ENCODE results near the gene DNAJC8. TPM values are rescaled to one million over a fixed set of nuclear protein-coding genes. Genes with fewer than 3 reads are reported as not detected.

The DNAJC8 gene
- 26.1 and 46.2 TPM in 2 replicates for total RNA-seq (ENCODE audit: low replicate concordance)

GRCh38 chr1:28232558-28233263, at the start of gene DNAJC8:
TSS of gene DNAJC8 (minus strand) at chr1:28233029. CDS start at chr1:28232998, 31 bp downstream.

GRCh38 chr1:28259252-28259933, 26.6 kb upstream of the DNAJC8 start, which contains the start of gene SESN2:
TSS of gene SESN2 (plus strand) at chr1:28259518. CDS start at chr1:28259848, 330 bp downstream.

GRCh38 chr1:28235755-28236655, 3.2 kb upstream of the DNAJC8 start, which contains the start of gene ATP5IF1:
TSS of gene ATP5IF1 (plus strand) at chr1:28236124. CDS start at chr1:28236184, 60 bp downstream.

GRCh38 chr1:28176492-28177470, 56.0 kb downstream of the DNAJC8 start, which contains the start of gene PTAFR:
TSS of gene PTAFR (minus strand) at chr1:28176690. CDS start at chr1:28151021, 25,669 bp downstream.

Other genes with a start within 250 kb of the DNAJC8 start
- 7.0 and 7.4 TPM in 2 replicates for gene EYA3, start 144.4 kb downstream of the DNAJC8 start, total RNA-seq (ENCODE audit: low replicate concordance)
- 0.12 TPM in 1 of 2 replicates, not detected in the other for gene PTAFR, start 56.3 kb downstream of the DNAJC8 start, total RNA-seq (ENCODE audit: low replicate concordance)
- 199 and 292 TPM in 2 replicates for gene ATP5IF1, start 3.1 kb upstream of the DNAJC8 start, total RNA-seq (ENCODE audit: low replicate concordance)
- 12.8 and 18.4 TPM in 2 replicates for gene SESN2, start 26.5 kb upstream of the DNAJC8 start, total RNA-seq (ENCODE audit: low replicate concordance)
- 20.2 and 40.0 TPM in 2 replicates for gene MED18, start 96.0 kb upstream of the DNAJC8 start, total RNA-seq (ENCODE audit: low replicate concordance)
- gene PHACTR4, start 136.7 kb upstream of the DNAJC8 start, total RNA-seq (ENCODE audit: low replicate concordance): 1.9 and 4.3 TPM in 2 replicates